ENCODE data around the gene CLPX.
"Not testable (repeated sequence)": the region's sequence is repeated elsewhere in the genome, so short reads cannot be mapped to it uniquely, and the experiment has no call there.

Gene CLPX

GRCh38 chr15:65137893-65138292 lies 47.2 kb downstream of the CLPX start:
- not testable (repeated sequence) for H2BK120ac ChIP-seq (ENCODE audit: low read depth, low read length); H3K4ac ChIP-seq (ENCODE audit: low read length); H3K4me1 ChIP-seq (ENCODE audit: control insufficient read depth in 2 of 2, insufficient read depth in 1 of 2, low read depth in 1 of 2, low read length in 2 of 2); H3K18ac ChIP-seq (ENCODE audit: low read length); H3K9me3 ChIP-seq (replicated peaks in 1 of 2; ENCODE audit: control insufficient read depth in 2 of 2, insufficient read depth in 1 of 2, low read depth in 1 of 2, low read length in 2 of 2); DNase-seq (ENCODE audit: low spot score); H3K14ac ChIP-seq (ENCODE audit: low read length); H3K4me2 ChIP-seq (ENCODE audit: insufficient read depth, low read length, poor library complexity, severe bottlenecking); H4K8ac ChIP-seq (ENCODE audit: low read depth, low read length); H3K36me3 ChIP-seq (replicated peaks in 1 of 2; ENCODE audit: control insufficient read depth in 2 of 2, insufficient read depth in 2 of 2, low read length in 2 of 2); H2BK15ac ChIP-seq (ENCODE audit: low read length); H2BK12ac ChIP-seq (ENCODE audit: low read length); H3K79me1 ChIP-seq (ENCODE audit: low read depth, low read length); H2BK5ac ChIP-seq (ENCODE audit: low read length); H4K91ac ChIP-seq (ENCODE audit: low read depth, low read length, poor library complexity); H2AK5ac ChIP-seq (ENCODE audit: low read depth, low read length); H3K27me3 ChIP-seq (ENCODE audit: control insufficient read depth in 3 of 3, insufficient read depth in 3 of 3, low read depth in 1 of 3, low read length in 3 of 3); H2AFZ ChIP-seq (ENCODE audit: low read length); H3K9ac ChIP-seq (ENCODE audit: low read depth, low read length, poor library complexity); H3K23ac ChIP-seq (ENCODE audit: low read depth, low read length, poor library complexity); H3K4me3 ChIP-seq (ENCODE audit: low read length in 2 of 2); H3K27ac ChIP-seq (replicated peaks; ENCODE audit: low read length)
- no CpG with 5 or more reads among the region's 4 CpGs for WGBS, 2 donors (ENCODE audit: extremely low coverage in 2 of 2, insufficient read length in 2 of 2, insufficient replicate concordance in 1 of 2)

DNA sequence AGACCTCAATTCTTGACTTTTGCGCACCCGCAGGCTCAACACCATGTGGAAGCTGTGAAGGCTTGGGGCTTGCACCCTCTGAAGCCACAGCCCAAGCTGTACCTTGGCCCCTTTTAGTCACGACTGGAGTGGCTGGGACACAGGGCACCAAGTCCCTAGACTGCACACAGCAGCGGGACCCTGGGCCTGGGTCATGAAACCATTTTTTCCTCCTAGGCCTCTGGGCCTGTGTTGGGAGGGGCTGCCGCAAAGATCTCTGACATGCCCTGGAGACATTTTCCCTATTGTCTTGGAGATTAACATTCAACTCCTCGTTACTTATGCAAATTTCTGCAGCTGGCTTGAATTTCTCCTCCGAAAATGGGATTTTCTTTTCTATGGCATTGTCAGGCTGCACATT lies 48.1 kb downstream of the CLPX start:
- not testable (repeated sequence) for H2BK12ac ChIP-seq (ENCODE audit: low read length); H3K9me3 ChIP-seq (replicated peaks in 1 of 2; ENCODE audit: control insufficient read depth in 2 of 2, insufficient read depth in 1 of 2, low read depth in 1 of 2, low read length in 2 of 2); H2AFZ ChIP-seq (ENCODE audit: low read length); H3K27me3 ChIP-seq (ENCODE audit: control insufficient read depth in 3 of 3, insufficient read depth in 3 of 3, low read depth in 1 of 3, low read length in 3 of 3); H3K4me1 ChIP-seq (ENCODE audit: control insufficient read depth in 2 of 2, insufficient read depth in 1 of 2, low read depth in 1 of 2, low read length in 2 of 2); H4K8ac ChIP-seq (ENCODE audit: low read depth, low read length); H2BK5ac ChIP-seq (ENCODE audit: low read length); H3K27ac ChIP-seq (replicated peaks; ENCODE audit: low read length); H3K4me3 ChIP-seq (ENCODE audit: low read length in 2 of 2); H3K18ac ChIP-seq (ENCODE audit: low read length); H4K91ac ChIP-seq (ENCODE audit: low read depth, low read length, poor library complexity); H3K14ac ChIP-seq (ENCODE audit: low read length); H2BK15ac ChIP-seq (ENCODE audit: low read length); H3K36me3 ChIP-seq (replicated peaks in 1 of 2; ENCODE audit: control insufficient read depth in 2 of 2, insufficient read depth in 2 of 2, low read length in 2 of 2); H2AK5ac ChIP-seq (ENCODE audit: low read depth, low read length); H3K4ac ChIP-seq (ENCODE audit: low read length); H3K79me1 ChIP-seq (ENCODE audit: low read depth, low read length); H2BK120ac ChIP-seq (ENCODE audit: low read depth, low read length); H3K9ac ChIP-seq (ENCODE audit: low read depth, low read length, poor library complexity); H3K4me2 ChIP-seq (ENCODE audit: insufficient read depth, low read length, poor library complexity, severe bottlenecking); H3K23ac ChIP-seq (ENCODE audit: low read depth, low read length, poor library complexity); DNase-seq (ENCODE audit: low spot score)
- no CpG with 5 or more reads among the region's 7 CpGs for WGBS, 2 donors (ENCODE audit: extremely low coverage in 2 of 2, insufficient read length in 2 of 2, insufficient replicate concordance in 1 of 2)

DNA sequence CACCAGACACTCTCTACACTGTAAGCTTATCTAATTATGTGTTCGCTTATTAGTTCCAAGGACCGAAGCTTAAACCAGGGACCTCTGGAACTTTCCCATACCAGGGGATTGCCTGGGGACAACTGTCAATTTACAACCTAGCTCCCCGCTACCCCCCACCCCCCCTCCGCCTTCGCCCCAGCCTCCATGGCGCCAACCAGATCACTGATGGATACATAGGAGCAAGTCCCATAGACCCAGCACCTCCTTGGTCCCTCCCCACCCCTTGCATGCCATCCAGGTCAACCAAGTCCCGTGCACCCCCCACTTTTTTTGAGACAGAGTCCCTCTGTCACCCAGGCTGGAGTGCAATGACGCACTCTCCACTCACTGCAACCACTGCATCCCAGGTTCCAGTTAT lies 50.6 kb downstream of the CLPX start:
- Histone ChIP-seq H2AFZ (ENCODE audit: low read length) (no peak overlapping the region), H3K79me1 (ENCODE audit: low read depth, low read length) (peaks cover 9% of the 10 kb centered on the region), H2AK5ac (ENCODE audit: low read depth, low read length) (peak overlapping the region; percentile 81), H3K27ac (replicated peaks; ENCODE audit: low read length) (no peak overlapping the region), H3K36me3 (replicated peaks in 1 of 2; ENCODE audit: control insufficient read depth in 2 of 2, insufficient read depth in 2 of 2, low read length in 2 of 2) (peaks cover 7 to 18% of the 10 kb centered on the region in 2 donors), H3K9me3 (replicated peaks in 1 of 2; ENCODE audit: control insufficient read depth in 2 of 2, insufficient read depth in 1 of 2, low read depth in 1 of 2, low read length in 2 of 2) (peaks cover 3 to 8% of the 10 kb centered on the region in 2 donors), H4K91ac (ENCODE audit: low read depth, low read length, poor library complexity) (peak overlapping the region; percentile 30), H4K8ac (ENCODE audit: low read depth, low read length) (peak overlapping the region; percentile 65), H3K4me3 (ENCODE audit: low read length in 2 of 2) (peak overlapping the region in 1 of 2 donors; percentile 55), H3K27me3 (ENCODE audit: control insufficient read depth in 3 of 3, insufficient read depth in 3 of 3, low read depth in 1 of 3, low read length in 3 of 3) (no peaks in the 10 kb centered on the region), H2BK120ac (ENCODE audit: low read depth, low read length) (no peak overlapping the region), H2BK12ac (ENCODE audit: low read length) (no peak overlapping the region), H3K23ac (ENCODE audit: low read depth, low read length, poor library complexity) (peak overlapping the region; percentile 65), H3K9ac (ENCODE audit: low read depth, low read length, poor library complexity) (no peak overlapping the region), H2BK15ac (ENCODE audit: low read length) (no peak overlapping the region), H3K4me1 (ENCODE audit: control insufficient read depth in 2 of 2, insufficient read depth in 1 of 2, low read depth in 1 of 2, low read length in 2 of 2) (peaks cover 4 to 6% of the 10 kb centered on the region in 2 donors), H2BK5ac (ENCODE audit: low read length) (no peak overlapping the region), H3K14ac (ENCODE audit: low read length) (no peak overlapping the region), H3K4ac (ENCODE audit: low read length) (no peak overlapping the region), H3K18ac (ENCODE audit: low read length) (no peak overlapping the region), H3K4me2 (ENCODE audit: insufficient read depth, low read length, poor library complexity, severe bottlenecking) (peak overlapping the region; percentile 93)
- no CpG with 5 or more reads among the region's 8 CpGs for WGBS, 2 donors (ENCODE audit: extremely low coverage in 2 of 2, insufficient read length in 2 of 2, insufficient replicate concordance in 1 of 2)
- DNase-seq (ENCODE audit: low spot score): no peak

- no CpG with 5 or more reads among the region's 45 CpGs for WGBS, 2 donors (ENCODE audit: extremely low coverage in 2 of 2, insufficient read length in 2 of 2, insufficient replicate concordance in 1 of 2)
- H2AK5ac ChIP-seq (ENCODE audit: low read depth, low read length): peak within 1 kb of the TSS; percentile 81
- H2BK12ac ChIP-seq (ENCODE audit: low read length): no peak within 1 kb of the TSS
- DNase-seq (ENCODE audit: low spot score): peak; percentile 80
- H3K9ac ChIP-seq (ENCODE audit: low read depth, low read length, poor library complexity): peak within 1 kb of the TSS; percentile 97
- peak within 1 kb of the TSS; percentile 13 for H2BK5ac ChIP-seq (ENCODE audit: low read length)
- peak within 1 kb of the TSS; percentile 55 to 87 for H3K4me3 ChIP-seq (ENCODE audit: low read length in 2 of 2)
- H3K4ac ChIP-seq (ENCODE audit: low read length): no peak within 1 kb of the TSS
- H3K79me1 ChIP-seq (ENCODE audit: low read depth, low read length): peaks cover 9% of the 10 kb centered on the region
- H3K4me2 ChIP-seq (ENCODE audit: insufficient read depth, low read length, poor library complexity, severe bottlenecking): peak within 1 kb of the TSS; percentile 93
- H3K9me3 ChIP-seq (replicated peaks in 1 of 2; ENCODE audit: control insufficient read depth in 2 of 2, insufficient read depth in 1 of 2, low read depth in 1 of 2, low read length in 2 of 2): peaks cover 3 to 8% of the 10 kb centered on the region in 2 donors
- H3K18ac ChIP-seq (ENCODE audit: low read length): peak within 1 kb of the TSS; percentile 83
- H3K36me3 ChIP-seq (replicated peaks in 1 of 2; ENCODE audit: control insufficient read depth in 2 of 2, insufficient read depth in 2 of 2, low read length in 2 of 2): peaks cover 15 to 27% of the 10 kb centered on the region in 2 donors
- H3K14ac ChIP-seq (ENCODE audit: low read length): peak within 1 kb of the TSS; percentile 47
- peaks cover 4 to 6% of the 10 kb centered on the region in 2 donors for H3K4me1 ChIP-seq (ENCODE audit: control insufficient read depth in 2 of 2, insufficient read depth in 1 of 2, low read depth in 1 of 2, low read length in 2 of 2)
- no peaks in the 10 kb centered on the region for H3K27me3 ChIP-seq (ENCODE audit: control insufficient read depth in 3 of 3, insufficient read depth in 3 of 3, low read depth in 1 of 3, low read length in 3 of 3)
- no peak within 1 kb of the TSS for H2BK15ac ChIP-seq (ENCODE audit: low read length)
- H4K91ac ChIP-seq (ENCODE audit: low read depth, low read length, poor library complexity): peak within 1 kb of the TSS; percentile 30
- peak within 1 kb of the TSS; percentile 91 for H3K23ac ChIP-seq (ENCODE audit: low read depth, low read length, poor library complexity)
- H2AFZ ChIP-seq (ENCODE audit: low read length): peak within 1 kb of the TSS; percentile 79
- H4K8ac ChIP-seq (ENCODE audit: low read depth, low read length): peak within 1 kb of the TSS; percentile 65
- H3K27ac ChIP-seq (replicated peaks; ENCODE audit: low read length): peak within 1 kb of the TSS; percentile 60
- H2BK120ac ChIP-seq (ENCODE audit: low read depth, low read length): no peak within 1 kb of the TSS
These were observed 51.5 kb downstream of the CLPX start, which contains the start of gene PDCD7 for GRCh38 chr15:65133548-65134200. PDCD7 (minus strand) TSS chr15:65133808; CDS start chr15:65133781, 27 bp downstream.
